WTC11 (cell line): Measurements from ENCODE around the gene IGFBP2. TPM values are rescaled to one million over a fixed set of nuclear protein-coding genes. Genes with fewer than 3 reads are reported as not detected.

Experiments used
- ATAC-seq: fragments of 200-7000 bp; cut with Tn5 transposase; 2 replicates; pipeline ENCODE4 v1.10.0; 2021; ENCODE audit warnings: mild to moderate bottlenecking, moderate library complexity
- CTCF ChIA-PET: fragments of 300-600 bp; sonication (Branson Sonifier 250); formaldehyde crosslinking; loops from one replicate; lab custom pipeline; 2021; ENCODE audit warnings: antibody characterized with exemption; lab: Charles Lee
- POLR2A ChIA-PET: fragments of 350-600 bp; sonication (Branson Sonifier 250); formaldehyde crosslinking; loops from one replicate; lab custom pipeline; 2021; ENCODE audit warnings: antibody characterized with exemption; lab: Charles Lee
- DNase-seq: peaks from one replicate; pipeline ENCODE4 v3.0.0; 2021; ENCODE audit warnings: low spot score
- H3K27ac Mint-ChIP-seq: 2 replicates; pipeline ENCODE4 v1.8.0; 2021; ENCODE audit warnings: mixed read lengths
- H3K27me3 Mint-ChIP-seq: 2 replicates; pipeline ENCODE4 v1.8.0; 2021; ENCODE audit warnings: low read depth, mild to moderate bottlenecking, moderate library complexity, mixed read lengths
- H3K36me3 Mint-ChIP-seq: 2 replicates; pipeline ENCODE4 v1.8.0; 2021; ENCODE audit warnings: mixed read lengths
- H3K4me1 Mint-ChIP-seq: 2 replicates; pipeline ENCODE4 v1.8.0; 2022; ENCODE audit warnings: mixed read lengths
- H3K4me3 Mint-ChIP-seq: 2 replicates; pipeline ENCODE4 v1.8.0; 2021; ENCODE audit warnings: mild to moderate bottlenecking, moderate library complexity, mixed read lengths
- H3K9me3 Mint-ChIP-seq: 2 replicates; pipeline ENCODE4 v1.8.0; 2021; ENCODE audit warnings: mixed read lengths
- CBFB ChIP-seq: sonication (generic); formaldehyde crosslinking; IDR thresholded peaks from 2 replicates; pipeline ENCODE4 v1.8.1; 2022; ENCODE audit warnings: mild to moderate bottlenecking, low read depth, missing genetic modification reagents
- E2F4 ChIP-seq: sonication (generic); formaldehyde crosslinking; IDR thresholded peaks from 2 replicates; pipeline ENCODE4 v1.8.1; 2022; ENCODE audit warnings: low read depth, mild to moderate bottlenecking, moderate library complexity, missing genetic modification reagents, borderline replicate concordance
- ESRRA ChIP-seq: sonication (generic); formaldehyde crosslinking; IDR thresholded peaks from 2 replicates; pipeline ENCODE4 v1.8.1; 2022; ENCODE audit warnings: mild to moderate bottlenecking, missing genetic modification reagents, borderline replicate concordance
- FOXP4 ChIP-seq: sonication (generic); formaldehyde crosslinking; IDR thresholded peaks from 2 replicates; pipeline ENCODE4 v1.8.0; 2022; ENCODE audit warnings: mild to moderate bottlenecking, missing genetic modification reagents
- IRF1 ChIP-seq: sonication (generic); formaldehyde crosslinking; IDR thresholded peaks from 2 replicates; pipeline ENCODE4 v1.8.0; 2023; ENCODE audit warnings: missing genetic modification reagents
- MAX ChIP-seq: sonication (generic); formaldehyde crosslinking; IDR thresholded peaks from 2 replicates; pipeline ENCODE4 v1.8.0; 2022; ENCODE audit warnings: mild to moderate bottlenecking, missing genetic modification reagents
- MXD4 ChIP-seq: fragments of 250-450 bp; sonication (Bioruptor Pico); IDR thresholded peaks from 2 replicates; pipeline ENCODE4 v1.8.0; 2021; ENCODE audit warnings: mild to moderate bottlenecking, moderate library complexity, borderline replicate concordance
- NFYB ChIP-seq: sonication (generic); formaldehyde crosslinking; conservative IDR thresholded peaks from 2 replicates; pipeline ENCODE4 v1.8.0; 2022; ENCODE audit warnings: low read depth, missing genetic modification reagents
- PREB ChIP-seq: sonication (generic); formaldehyde crosslinking; IDR thresholded peaks from 2 replicates; pipeline ENCODE4 v1.8.1; 2022; ENCODE audit warnings: mild to moderate bottlenecking, missing genetic modification reagents, moderate library complexity, borderline replicate concordance
- STAT6 ChIP-seq: sonication (generic); formaldehyde crosslinking; conservative IDR thresholded peaks from 2 replicates; pipeline ENCODE4 v1.8.1; 2023; ENCODE audit warnings: mild to moderate bottlenecking, low read depth, missing genetic modification reagents, moderate library complexity
- TEAD4 ChIP-seq: sonication (generic); formaldehyde crosslinking; IDR thresholded peaks from 2 replicates; pipeline ENCODE4 v1.8.0; 2022; ENCODE audit warnings: mild to moderate bottlenecking, missing genetic modification reagents
- ZNF263 ChIP-seq: sonication (generic); formaldehyde crosslinking; IDR thresholded peaks from 2 replicates; pipeline ENCODE4 v1.8.1; 2022; ENCODE audit warnings: low read depth, mild to moderate bottlenecking, moderate library complexity, missing genetic modification reagents
- ZNF281 ChIP-seq: sonication (generic); formaldehyde crosslinking; IDR thresholded peaks from 2 replicates; pipeline ENCODE4 v1.8.0; 2023; ENCODE audit warnings: mild to moderate bottlenecking, missing genetic modification reagents
- ZNF512 ChIP-seq: sonication (generic); formaldehyde crosslinking; IDR thresholded peaks from 2 replicates; pipeline ENCODE4 v1.8.1; 2022; ENCODE audit warnings: missing genetic modification reagents, borderline replicate concordance
- ZSCAN18 ChIP-seq: fragments of 250-450 bp; sonication (Bioruptor Pico); IDR thresholded peaks from 2 replicates; pipeline ENCODE4 v2.1.2; 2022; ENCODE audit warnings: mild to moderate bottlenecking, moderate library complexity
- total RNA-seq: library from RNA; stranded (reverse); gene quantifications from 3 replicates; pipeline ENCODE4 v1.2.3, GENCODE V29; 2021

The IGFBP2 gene
- total RNA-seq, 1 experiment from 2014 or later = 514 TPM

- ChIA-PET POLR2A (no interaction called here), CTCF (interaction anchor here (0.7 to 9.4 kb wide), 4 partner anchors 19 to 847 kb away, joined by 3 to 244 read pairs (median 9); no protein-coding TSS in a partner anchor)
- Mint-ChIP-seq H3K9me3 (no peaks in the 10 kb centered on the region), H3K4me1 (peaks cover 49% of the 10 kb centered on the region), H3K27ac (no peak overlapping the region; the same call in none of the 2 replicates), H3K36me3 (peaks cover 42% of the 10 kb centered on the region), H3K4me3 (no peak overlapping the region), H3K27me3 (no peaks in the 10 kb centered on the region)
- ATAC-seq (no peak), DNase-seq (no peak)
- no peak for TF ChIP-seq ESRRA (CRISPR knock-in tag)
- TF ChIP-seq ZNF263 (CRISPR knock-in tag) = no peak
- no peak for TF ChIP-seq PREB (CRISPR knock-in tag)
- TF ChIP-seq NFYB (CRISPR knock-in tag) = no peak
- no peak for TF ChIP-seq STAT6
- TF ChIP-seq E2F4 (CRISPR knock-in tag) = no peak
- TF ChIP-seq, all 79 proteins: peak for 0
Observed at GRCh38 chr2:216663846-216664245, 30.6 kb downstream of the IGFBP2 start.

GRCh38 chr2:216664593-216665034 lies 31.4 kb downstream of the IGFBP2 start:
- CTCF ChIA-PET = interaction anchor here (1.5 to 9.4 kb wide), 7 partner anchors 11 to 146 kb away, joined by 4 to 244 read pairs (median 7); no protein-coding TSS in a partner anchor
- DNase-seq = no peak
- TF ChIP-seq MXD4 (CRISPR knock-in tag) = no peak
- no peak for TF ChIP-seq FOXP4 (CRISPR knock-in tag)
- TF ChIP-seq IRF1 (CRISPR knock-in tag) = no peak
- no peak for TF ChIP-seq TEAD4 (CRISPR knock-in tag)
- no peak for TF ChIP-seq MAX
- TF ChIP-seq E2F4 (CRISPR knock-in tag) = no peak
- no peak for TF ChIP-seq ZSCAN18 (CRISPR knock-in tag)
- no peak for TF ChIP-seq ZNF512 (CRISPR knock-in tag)
- no peak for TF ChIP-seq NFYB (CRISPR knock-in tag)
- TF ChIP-seq ZNF281 (CRISPR knock-in tag) = no peak
- no peak for TF ChIP-seq CBFB (CRISPR knock-in tag)
- TF ChIP-seq PREB (CRISPR knock-in tag) = no peak

More at GRCh38 chr2:216664593-216665034, 31.4 kb downstream of the IGFBP2 start:
- no peak for ATAC-seq
- Mint-ChIP-seq H3K27me3 (no peaks in the 10 kb centered on the region), H3K9me3 (no peaks in the 10 kb centered on the region), H3K4me3 (no peak overlapping the region), H3K27ac (peak overlapping the region; percentile 76), H3K4me1 (peaks cover 43% of the 10 kb centered on the region), H3K36me3 (peaks cover 34% of the 10 kb centered on the region)
- POLR2A ChIA-PET = interaction anchor here (0.5 to 1.4 kb wide), 2 partner anchors 18 to 227 kb away, joined by 3 to 5 read pairs; no protein-coding TSS in a partner anchor
